HEK293T (cell line): ENCODE data around the gene CIPC.

Experiments
- ARNT ChIP-seq: fragments of 450-650 bp; IDR thresholded peaks from 2 replicates; pipeline ENCODE4 v1.6.1; 2017; ENCODE audit warnings: mild to moderate bottlenecking
- BHLHE40 ChIP-seq: fragments of 450-650 bp; IDR thresholded peaks from 2 replicates; pipeline ENCODE4 v1.6.1; 2016; ENCODE audit warnings: mild to moderate bottlenecking, moderate library complexity, borderline replicate concordance
- ELF4 ChIP-seq: fragments of 450-650 bp; IDR thresholded peaks from 2 replicates; pipeline ENCODE4 v1.6.1; 2017; ENCODE audit warnings: antibody characterized with exemption
- FOXM1 ChIP-seq: fragments of 450-650 bp; IDR thresholded peaks from 2 replicates; pipeline ENCODE4 v1.6.1; 2017; ENCODE audit warnings: mild to moderate bottlenecking, borderline replicate concordance
- HDGF ChIP-seq: fragments of 450-650 bp; IDR thresholded peaks from 2 replicates; pipeline ENCODE4 v1.6.1; 2017; ENCODE audit warnings: antibody characterized with exemption, borderline replicate concordance
- LEF1 ChIP-seq: fragments of 450-650 bp; IDR thresholded peaks from 2 replicates; pipeline ENCODE4 v1.6.1; 2017; ENCODE audit warnings: mild to moderate bottlenecking, borderline replicate concordance
- NFRKB ChIP-seq: fragments of 450-650 bp; IDR thresholded peaks from 2 replicates; pipeline ENCODE4 v1.6.1; 2016; ENCODE audit warnings: mild to moderate bottlenecking, moderate library complexity
- SP1 ChIP-seq: fragments of 450-650 bp; IDR thresholded peaks from 2 replicates; pipeline ENCODE4 v1.6.1; 2017
- SUZ12 ChIP-seq: fragments of 450-650 bp; IDR thresholded peaks from 2 replicates; pipeline ENCODE4 v1.6.1; 2016; ENCODE audit warnings: mild to moderate bottlenecking
- ZNF384 ChIP-seq: fragments of 450-650 bp; IDR thresholded peaks from 2 replicates; pipeline ENCODE4 v1.6.1; 2016
- TF ChIP-seq, protein P1 (sequence below): fragments of 450-650 bp; IDR thresholded peaks from 2 replicates; pipeline ENCODE4 v1.6.1; 2016

DNA sequence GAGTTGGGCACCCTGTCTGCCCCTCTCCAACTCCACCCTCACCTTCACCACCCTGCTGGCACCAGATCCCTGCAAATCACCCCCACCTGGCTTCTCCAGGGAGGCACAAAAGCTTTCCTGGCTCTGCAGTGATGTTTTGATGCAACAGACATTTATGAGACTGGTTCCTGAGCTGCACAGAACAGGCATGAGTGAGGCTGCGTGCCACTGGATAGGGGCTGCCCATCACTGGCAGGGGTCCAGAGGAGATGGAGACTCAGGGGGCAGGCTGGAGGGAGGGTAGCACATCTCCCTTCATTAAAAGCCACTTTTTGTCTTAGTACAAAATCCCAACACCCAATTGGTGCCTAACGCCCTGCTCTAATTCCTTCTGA lies 60.8 kb downstream of the CIPC start:
- TF ChIP-seq SP1: no peak
- TF ChIP-seq BHLHE40: no peak
- TF ChIP-seq FOXM1: no peak
- TF ChIP-seq SUZ12: no peak
- TF ChIP-seq, protein P1, sequence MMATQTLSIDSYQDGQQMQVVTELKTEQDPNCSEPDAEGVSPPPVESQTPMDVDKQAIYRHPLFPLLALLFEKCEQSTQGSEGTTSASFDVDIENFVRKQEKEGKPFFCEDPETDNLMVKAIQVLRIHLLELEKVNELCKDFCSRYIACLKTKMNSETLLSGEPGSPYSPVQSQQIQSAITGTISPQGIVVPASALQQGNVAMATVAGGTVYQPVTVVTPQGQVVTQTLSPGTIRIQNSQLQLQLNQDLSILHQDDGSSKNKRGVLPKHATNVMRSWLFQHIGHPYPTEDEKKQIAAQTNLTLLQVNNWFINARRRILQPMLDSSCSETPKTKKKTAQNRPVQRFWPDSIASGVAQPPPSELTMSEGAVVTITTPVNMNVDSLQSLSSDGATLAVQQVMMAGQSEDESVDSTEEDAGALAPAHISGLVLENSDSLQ: no peak
- no peak for TF ChIP-seq ZNF384
- TF ChIP-seq ELF4: no peak
- TF ChIP-seq HDGF: no peak
- TF ChIP-seq ARNT: no peak
- TF ChIP-seq NFRKB: no peak
- TF ChIP-seq LEF1: no peak
